NAMALWA (cell line): ENCODE results near the gene BCO1.
"Not testable (repeated sequence)": the region's sequence is repeated elsewhere in the genome, so short reads cannot be mapped to it uniquely, and the experiment has no call there.

Experiments
- DNase-seq: peaks from one replicate; pipeline ENCODE4 v3.0.0-alpha.2; 2015; ENCODE audit warnings: low spot score

Gene BCO1, protein sequence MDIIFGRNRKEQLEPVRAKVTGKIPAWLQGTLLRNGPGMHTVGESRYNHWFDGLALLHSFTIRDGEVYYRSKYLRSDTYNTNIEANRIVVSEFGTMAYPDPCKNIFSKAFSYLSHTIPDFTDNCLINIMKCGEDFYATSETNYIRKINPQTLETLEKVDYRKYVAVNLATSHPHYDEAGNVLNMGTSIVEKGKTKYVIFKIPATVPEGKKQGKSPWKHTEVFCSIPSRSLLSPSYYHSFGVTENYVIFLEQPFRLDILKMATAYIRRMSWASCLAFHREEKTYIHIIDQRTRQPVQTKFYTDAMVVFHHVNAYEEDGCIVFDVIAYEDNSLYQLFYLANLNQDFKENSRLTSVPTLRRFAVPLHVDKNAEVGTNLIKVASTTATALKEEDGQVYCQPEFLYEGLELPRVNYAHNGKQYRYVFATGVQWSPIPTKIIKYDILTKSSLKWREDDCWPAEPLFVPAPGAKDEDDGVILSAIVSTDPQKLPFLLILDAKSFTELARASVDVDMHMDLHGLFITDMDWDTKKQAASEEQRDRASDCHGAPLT

DNA sequence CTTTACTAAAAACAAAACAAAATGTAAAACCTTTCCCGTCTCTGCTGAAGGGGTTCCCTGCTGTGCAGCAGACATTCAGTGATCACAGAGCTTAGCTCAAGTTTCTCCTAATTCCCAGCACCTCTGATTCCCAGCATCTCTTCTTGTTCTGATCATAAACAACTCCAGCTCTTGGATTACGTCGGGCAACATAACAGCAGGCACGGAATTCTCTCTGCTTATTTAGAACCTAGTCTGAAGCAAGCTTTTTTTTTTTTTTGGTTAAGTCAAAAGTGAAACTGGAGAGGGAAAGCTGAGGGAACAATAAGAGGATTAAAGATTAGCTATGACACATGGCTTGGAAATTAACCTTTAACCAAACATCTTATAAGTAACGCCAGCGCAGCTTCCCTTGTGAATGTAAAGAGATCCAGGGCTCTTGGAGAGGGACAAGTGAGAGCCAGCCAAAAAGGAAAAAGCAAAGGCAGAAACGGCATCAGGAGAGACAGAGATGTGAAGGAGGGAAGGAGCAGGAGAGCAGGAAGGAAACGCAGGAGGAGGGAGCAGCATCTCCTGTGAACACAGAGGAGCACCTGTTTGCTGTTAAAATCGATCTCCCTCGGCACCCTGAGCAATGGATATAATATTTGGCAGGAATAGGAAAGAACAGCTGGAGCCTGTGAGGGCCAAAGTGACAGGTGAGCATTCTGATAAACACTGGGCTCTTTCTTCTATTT is at the start of gene BCO1:
TSS of gene BCO1 (plus strand) at position 394 of the 716 bp plus-strand sequence. CDS start at position 614, 220 bp downstream.
- no peak for DNase-seq

DNA sequence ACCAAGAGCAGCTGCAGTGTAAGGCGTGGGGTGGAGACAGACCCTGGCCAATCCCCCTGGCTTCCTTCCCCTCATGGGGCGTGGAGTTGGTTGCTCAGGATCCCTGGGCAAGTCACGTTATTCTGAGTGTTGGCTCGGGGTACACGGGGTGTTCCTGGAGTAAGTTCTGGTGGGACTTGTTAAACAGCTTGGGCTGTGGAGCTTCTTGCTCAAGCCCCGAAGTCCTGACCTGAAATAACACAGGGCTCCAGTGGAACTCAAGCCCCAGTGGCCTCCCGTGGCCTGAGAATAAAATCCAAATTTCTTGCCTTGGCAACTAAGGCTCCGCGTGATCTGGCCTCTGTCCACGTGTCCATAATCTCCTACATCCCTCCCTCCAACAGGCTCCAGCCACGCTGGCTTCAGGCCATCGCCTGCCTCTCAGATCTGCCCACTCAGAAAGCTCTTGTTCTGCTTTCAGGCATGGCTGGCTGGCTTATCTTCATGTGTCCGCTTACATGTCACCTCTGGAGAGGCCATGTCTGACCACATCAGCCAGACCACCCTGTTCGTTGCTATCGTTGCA is 49.3 kb upstream of the BCO1 start:
- DNase-seq: no peak

DNA sequence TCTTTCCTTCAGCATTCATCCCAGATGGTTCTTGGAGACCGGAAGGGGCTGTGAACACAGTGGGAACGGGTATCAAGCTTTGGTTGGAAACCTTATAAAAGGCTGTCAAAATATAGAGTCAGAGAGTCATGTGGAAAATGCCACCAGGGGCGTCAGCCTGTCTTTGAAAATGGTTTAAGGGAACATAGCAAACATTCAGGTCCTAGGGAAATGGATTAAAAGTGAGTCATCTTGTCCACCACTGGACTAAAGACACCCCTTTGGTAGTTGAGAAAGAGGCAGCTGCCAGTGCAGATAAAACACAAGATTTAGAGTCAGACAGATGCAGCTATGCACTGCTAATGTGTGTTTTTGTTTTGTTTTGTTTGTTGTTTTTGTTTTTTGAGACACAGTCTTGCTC is 47.8 kb upstream of the BCO1 start:
- DNase-seq: no peak

DNA sequence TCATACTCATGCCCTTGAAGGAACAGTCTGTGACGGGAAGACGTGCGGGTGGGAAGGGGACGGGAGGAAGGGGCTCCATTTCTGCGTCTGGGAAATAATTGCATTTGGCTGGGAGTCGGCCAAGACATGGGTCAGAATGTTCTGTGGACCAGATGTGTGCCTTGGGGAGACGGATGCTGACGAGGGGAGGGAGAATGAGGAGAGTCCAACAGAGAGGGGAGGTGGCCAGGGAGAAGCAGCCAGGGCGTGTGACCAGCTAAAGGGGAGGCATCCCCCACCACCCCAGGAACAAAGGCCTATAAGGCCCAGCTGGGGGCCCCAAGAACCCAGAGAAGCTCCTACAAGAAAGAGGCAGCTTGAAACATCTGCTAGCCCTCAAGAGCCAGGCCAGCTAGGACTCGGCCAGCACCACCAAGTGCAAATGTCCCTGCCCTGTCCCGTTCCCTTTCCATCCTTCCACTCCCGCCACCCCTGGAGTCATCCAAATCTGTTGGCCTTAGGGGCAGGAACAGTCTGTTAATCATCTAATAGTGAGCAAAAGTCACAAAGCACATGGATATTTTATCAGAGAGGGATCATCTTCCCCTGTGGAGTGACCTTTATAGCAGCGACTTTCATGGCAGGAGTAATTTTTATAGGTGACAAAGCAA is 42.5 kb upstream of the BCO1 start:
- no peak for DNase-seq

DNA sequence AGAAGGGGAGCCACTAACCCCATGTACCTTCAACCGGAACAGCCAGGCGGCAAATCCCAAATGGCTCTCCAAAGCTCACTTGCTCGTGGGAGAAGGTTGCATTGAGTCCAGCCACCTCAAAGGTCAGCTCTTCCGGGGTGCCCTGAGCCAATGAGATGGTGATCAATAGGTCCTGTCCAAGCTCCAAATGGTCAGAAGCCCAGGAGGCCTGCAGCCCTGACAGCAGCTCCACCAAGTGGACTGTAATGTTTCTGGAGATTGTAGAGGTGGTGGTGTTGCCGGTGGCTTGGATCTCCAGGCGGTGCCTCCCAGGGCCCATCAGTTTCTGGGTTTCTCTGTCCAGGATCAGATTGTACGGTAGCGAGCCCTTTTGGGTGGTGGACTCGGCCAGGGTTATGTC is 39.9 kb upstream of the BCO1 start:
- DNase-seq: no peak

DNA sequence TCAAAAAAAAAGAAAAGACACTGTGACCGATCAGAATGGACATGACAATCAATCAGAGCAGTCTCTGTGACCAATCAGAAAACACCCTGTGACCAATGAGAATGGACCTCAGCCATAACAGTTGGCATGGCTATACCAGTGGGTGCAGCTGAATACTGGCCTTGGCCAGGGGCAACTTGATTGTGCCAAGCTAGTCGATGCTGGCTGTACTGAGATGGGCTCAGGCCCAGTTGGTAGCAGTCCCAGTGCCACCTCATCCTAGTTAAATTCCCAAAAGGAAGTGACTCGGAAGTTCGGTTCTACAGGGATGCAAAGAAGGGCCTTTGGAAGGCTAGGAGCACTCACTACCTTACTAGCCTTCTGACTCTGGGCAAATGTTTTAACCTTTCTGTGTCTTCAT is 37.2 kb upstream of the BCO1 start:
- DNase-seq: no peak

DNA sequence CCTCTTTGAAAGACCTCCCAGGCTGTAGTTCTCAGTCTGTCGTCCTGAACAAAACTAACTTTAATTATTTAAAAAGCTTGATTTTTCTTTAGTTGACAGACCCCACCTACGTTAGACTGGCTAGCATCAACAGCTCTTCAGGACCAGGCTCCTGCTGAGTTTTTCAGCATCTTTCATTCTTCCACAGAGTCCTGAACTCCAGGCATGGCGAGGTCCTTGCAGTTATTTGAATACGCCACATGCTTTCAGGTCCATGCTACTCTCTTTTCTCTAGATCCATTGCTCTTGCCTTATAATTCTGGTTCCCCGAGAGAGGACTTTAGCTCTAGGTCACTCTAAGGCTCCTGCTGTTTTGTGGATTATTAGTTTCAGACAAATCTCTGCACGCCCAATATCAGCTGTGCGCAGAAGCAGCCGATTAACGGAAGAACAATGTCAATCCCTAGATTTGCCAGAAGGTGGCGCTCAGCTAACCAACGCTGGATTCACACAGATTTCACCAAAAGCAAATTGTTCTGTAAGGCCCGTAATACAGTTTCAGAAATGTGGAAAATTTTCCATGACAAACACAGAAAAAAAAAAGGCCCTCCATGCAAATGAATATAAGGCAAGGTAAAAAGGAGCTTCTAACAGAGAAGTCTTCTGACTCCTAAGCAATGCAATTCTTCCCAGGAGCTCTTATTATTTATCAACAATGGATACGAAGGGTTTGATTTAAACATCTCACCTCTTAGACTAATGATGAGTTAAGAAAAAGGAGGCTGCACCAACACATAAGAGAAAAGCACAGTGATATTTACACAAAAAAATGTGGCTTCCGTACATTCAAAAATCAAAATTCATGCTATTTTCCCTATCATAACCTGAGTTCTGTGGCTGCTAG is 33.5 kb upstream of the BCO1 start:
- DNase-seq: peak; percentile 74

DNA sequence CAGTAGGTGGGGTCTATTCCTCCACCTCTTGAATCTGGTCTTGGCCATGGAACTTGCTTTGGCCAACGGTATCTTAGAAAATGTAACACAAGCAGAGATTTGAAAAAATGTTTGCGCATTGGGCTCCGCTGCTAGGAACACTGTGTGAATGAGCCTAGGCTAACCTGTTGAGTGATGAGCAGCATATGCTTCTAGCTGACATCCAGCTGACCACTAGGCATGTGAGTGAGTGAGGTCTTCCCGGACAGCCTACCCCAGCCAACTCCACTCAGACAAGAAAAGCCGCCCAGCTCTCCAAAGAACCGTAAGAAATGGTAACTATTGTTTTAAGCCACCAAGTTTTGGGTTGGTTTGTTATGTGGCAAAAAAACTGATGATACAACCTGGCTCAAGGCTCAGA is 31.4 kb upstream of the BCO1 start:
- DNase-seq: no peak

DNA sequence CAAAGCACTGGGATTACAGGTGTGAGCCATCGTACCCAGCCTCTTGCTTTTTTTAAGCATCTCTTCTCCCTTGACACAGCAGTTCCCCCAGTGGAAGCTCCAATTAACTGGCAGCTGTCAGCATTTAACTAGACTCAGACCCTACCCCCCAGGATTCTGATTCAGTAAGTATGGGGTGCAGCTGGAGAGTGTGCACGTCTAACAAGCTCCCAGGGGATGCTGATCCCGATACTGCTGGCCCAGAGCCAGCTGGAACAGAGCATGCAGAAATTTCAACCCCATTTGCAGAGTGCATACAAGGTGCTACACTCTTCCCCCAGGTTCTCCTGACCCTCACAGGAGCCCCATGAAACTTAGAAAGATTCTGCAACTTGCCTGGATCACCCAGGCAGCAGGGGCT is 27.7 kb upstream of the BCO1 start:
- DNase-seq: no peak

DNA sequence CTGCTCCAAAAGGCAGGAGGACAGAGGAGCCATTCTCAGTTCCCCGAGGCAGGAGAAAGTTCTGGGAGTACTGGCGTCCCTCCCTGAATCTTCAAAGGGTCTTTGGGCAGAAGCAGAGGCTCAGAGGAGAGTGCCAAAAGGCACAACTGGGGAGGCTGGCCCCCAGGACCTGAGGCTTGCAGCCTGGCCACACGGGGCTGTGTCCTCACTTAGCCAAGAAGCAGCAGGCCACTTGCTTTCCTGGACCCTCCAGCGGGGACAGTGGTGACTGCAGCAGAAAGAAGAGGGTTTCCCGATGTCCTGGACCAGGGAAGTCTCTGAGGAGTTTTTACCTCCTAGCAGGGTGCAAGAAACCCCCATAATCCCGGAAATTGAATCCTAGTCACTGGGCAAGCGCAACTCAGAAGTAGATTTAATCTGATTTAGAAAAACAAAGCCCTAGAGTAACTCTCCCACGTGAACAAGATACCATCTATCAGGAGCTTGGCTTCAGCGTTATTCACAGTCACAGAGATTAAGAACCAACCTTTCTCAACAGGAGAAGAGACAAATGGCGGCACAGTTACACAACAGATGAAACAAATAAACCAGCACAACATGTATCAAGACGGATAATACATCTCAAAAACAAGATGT is 25.5 kb upstream of the BCO1 start:
- DNase-seq: no peak

DNA sequence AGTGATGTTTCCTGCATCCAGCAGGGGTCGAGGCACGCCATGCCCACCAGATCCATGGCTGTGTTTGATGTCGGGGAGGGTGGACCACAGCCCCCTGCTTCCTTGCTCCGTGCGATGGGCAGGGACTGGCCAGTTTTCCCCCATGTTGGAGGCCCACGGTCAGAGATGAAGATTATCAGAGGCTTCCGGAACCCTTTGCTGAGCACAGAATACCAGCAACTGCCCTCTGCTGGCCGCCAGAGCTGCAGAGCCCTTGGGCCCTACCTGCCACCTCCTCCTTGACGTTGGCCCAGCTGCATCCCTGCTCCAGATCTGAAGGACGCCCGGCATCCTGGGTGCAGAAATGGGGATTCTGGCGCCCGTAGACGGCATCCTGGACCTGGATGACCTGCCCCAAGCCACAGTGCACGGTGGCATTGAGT is 23.7 kb upstream of the BCO1 start:
- DNase-seq: no peak

DNA sequence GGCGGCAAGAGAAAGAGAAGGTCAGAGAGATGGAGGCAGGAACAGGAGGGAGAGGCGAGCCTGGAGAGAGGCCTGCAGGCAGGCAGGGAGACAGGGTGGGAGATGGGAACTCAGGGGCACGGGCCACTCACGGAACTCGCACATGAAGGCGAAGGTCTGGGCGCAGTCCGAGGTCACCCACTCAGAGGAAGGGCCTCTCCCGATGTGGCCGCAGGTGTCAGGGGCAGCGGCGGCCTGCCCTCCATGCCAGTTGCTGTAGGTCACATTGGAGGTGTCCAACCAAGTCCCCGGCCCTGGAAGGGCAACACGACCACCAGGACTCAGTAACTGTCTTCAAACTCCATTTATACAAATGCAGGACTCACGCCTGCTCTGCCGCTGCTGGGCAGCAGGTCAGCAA is 22.4 kb upstream of the BCO1 start:
- no peak for DNase-seq

DNA sequence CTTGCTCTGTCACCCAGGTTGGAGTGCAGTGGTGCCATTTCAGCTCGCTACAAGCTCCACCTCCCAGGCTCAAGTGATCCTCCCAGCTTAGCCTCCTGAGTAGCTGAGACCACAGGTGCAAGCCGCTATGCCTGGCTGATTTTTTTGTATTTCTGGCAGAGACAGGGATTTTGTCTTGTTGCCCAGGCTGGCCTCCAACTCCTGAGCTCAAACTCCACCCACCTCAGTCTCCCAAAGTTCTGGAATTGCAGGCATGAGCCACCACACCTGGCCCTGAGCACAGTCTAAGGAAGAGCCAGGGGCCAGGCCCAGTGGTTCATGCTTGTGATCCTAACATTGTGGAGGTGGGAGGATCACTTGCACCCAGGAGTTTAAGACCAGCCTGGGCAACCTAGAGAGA is 21.8 kb upstream of the BCO1 start:
- DNase-seq: no peak

DNA sequence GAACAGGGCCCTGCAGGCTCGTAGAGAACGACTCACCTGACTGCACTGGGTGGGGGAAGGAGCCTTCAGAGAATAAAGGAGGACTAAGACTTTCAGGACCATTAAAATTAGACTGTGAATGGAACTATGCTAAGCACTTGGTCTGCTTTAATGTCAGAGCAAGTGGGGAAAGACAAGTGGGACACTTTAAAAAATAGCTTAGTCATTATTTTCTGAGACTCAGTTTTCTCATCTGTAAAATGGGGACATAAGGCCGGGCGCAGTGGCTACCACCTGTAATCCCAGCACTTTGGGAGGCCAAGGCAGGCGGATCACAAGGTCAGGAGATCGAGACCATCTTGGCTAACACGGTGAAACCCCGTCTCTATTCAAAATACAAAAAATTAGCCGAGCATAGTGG is 19.3 kb upstream of the BCO1 start:
- DNase-seq: no peak

DNA sequence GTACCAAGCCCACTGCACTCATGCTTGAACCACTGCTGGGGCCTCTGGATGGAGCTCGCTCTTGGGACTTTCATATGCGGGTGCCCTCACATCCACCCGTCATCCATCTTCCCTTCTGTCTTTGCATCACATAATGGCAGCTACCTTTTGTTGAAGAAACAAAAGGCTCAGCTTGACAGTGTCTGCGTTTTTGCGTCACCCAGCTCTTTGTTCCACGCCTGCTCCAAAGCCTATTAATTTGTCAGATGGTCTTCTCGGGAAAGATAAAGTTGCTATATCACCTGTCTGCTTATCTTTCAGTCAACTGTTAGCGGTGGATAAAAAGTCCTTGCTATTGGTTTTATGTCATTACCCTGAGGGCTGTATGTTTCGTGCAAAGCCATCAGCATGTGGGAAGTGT is 18.1 kb upstream of the BCO1 start:
- no peak for DNase-seq

DNA sequence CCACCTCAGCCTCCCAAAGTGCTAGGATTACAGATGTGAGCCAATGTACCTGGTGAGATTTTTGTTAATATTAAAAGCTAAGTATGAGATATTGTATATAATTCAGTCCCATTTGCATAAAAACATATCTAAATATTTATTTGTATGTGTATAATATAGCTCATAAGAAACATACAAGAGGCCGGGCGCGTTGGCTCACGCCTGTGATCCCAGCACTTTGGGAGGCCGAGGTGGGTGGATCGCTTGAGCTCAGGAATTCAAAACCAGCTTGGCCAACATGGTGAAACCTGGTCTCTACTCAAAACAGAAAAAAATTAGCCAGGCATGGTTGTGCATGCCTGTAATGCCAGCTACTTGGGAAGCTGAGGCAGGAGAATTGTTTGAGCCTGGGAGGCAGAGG is 16.8 kb upstream of the BCO1 start:
- DNase-seq: no peak

DNA sequence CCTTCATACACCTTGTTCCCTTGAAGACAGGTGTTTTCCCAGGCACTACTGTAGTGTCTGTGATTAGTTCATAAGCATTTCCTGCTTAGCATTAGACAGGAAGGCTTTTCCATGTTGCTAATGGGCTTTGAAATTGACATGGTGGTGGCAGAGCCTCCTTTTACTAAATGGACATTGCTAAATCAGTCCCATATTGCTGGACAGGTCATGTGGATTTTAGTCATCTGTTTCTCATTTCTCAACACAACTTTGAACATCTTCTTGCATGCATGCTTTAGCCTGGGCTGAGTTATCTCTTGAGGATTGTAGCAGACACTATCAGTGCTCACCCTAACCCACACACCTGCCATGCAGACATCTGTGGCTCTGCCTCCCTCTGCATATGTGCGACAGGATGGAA is 13.7 kb upstream of the BCO1 start:
- DNase-seq: no peak

DNA sequence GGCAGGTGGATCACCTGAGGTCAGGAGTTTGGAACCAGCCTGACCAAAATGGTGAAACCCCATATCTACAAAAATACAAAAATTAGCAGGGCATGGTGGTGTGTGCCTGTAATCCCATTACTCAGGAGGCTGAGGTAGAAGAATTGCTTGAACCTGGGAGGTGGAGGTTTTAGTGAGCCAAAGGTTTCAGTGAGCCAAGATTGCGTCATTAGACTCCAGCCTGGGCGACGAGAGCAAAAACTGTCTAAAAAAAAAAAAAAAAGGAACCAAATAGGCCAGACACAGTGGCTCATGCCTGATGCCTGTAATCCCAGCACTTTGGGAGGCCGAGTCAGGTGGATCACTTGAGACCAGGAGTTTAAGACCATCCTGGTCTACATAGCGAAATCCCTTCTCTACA is 12.8 kb upstream of the BCO1 start:
- DNase-seq: not testable (repeated sequence)

DNA sequence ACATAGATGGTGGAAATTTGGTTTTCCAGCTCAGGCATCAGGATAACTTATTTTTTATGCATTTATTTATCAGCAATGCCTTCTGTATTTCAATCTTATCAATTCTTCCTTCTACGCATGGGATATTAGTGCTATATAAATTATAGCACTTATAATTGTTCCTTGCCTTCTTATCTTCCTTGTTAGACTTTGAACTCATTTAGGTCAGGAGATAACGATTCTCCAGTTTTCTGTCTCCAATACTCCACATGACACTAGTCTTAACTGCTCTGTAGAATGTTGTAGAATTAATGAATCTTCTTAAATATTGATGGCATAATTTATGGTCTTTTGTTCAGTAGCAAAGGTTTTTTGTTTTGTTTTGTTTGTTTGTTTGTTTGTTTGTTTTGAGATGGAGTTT is 10.7 kb upstream of the BCO1 start:
- DNase-seq: no peak

DNA sequence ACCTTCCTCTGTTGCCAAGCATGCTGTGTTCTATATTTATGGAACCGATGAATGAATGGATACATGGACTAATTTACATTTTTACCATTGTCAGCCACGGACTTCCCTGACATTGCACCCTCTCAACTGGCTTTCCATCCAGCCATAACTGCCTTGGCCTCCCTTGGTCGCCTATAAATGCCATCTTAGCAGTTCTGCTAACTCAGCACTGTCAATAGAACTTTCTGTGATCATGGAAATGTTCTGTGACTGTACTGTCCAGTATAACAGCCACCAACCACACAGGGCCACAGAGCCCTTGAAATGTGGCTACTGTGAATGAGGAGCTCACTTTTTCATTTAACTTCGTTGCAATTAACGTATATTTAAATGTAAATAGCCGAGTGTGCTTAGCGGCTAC is 8.7 kb upstream of the BCO1 start:
- DNase-seq: no peak

DNA sequence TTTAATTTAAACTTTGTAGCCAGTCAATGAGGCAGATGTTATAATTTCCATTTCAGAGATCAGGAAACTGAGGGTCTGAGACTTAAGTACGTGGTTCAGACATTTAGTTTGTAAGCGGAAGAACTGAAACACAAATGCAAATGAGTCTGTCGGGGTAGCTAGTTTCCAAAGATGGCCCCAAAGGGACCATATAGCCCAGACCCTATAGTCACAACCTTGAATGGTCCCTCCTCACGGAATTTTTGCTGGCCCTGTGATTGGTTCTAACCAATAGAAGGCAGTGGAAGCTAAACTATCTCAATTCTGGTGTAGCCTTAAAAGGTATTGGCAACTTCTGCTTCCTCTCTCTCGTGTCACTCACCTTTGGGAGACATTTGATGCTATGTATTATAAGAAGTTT is 7.5 kb upstream of the BCO1 start:
- no peak for DNase-seq
